Activated naive CD8-positive, alpha-beta T cell treated with anti-CD3 and anti-CD28 coated beads, Interleukin-2, amount 50 U/mL, for 24 hours (primary cell): ENCODE data around the gene AFF3.

Experiments
- ATAC-seq: fragments of 150-1000 bp; cut with Tn5 transposase; one replicate; pipeline ENCODE4 v1.10.0; 2021
- DNase-seq: peaks from one replicate; pipeline ENCODE4 v3.0.0; 2021
- H3K27ac Mint-ChIP-seq: one replicate; pipeline ENCODE4 v1.8.0; 2021; ENCODE audit warnings: mild to moderate bottlenecking, mixed read lengths
- H3K27me3 Mint-ChIP-seq: one replicate; pipeline ENCODE4 v1.8.0; 2021; ENCODE audit warnings: mixed read lengths
- H3K36me3 Mint-ChIP-seq: one replicate; pipeline ENCODE4 v1.8.0; 2021; ENCODE audit warnings: low read depth, mixed read lengths
- H3K4me1 Mint-ChIP-seq: one replicate; pipeline ENCODE4 v1.8.0; 2021; ENCODE audit warnings: mixed read lengths
- H3K4me3 Mint-ChIP-seq: one replicate; pipeline ENCODE4 v1.8.0; 2021; ENCODE audit warnings: mild to moderate bottlenecking, moderate library complexity, mixed read lengths
- H3K9me3 Mint-ChIP-seq: one replicate; pipeline ENCODE4 v1.8.0; 2021; ENCODE audit warnings: mixed read lengths

The AFF3 gene

GRCh38 chr2:100042562-100042961 is 99.8 kb downstream of the AFF3 start:
- Mint-ChIP-seq H3K4me1 (no peaks in the 10 kb centered on the region), H3K36me3 (peaks cover 2% of the 10 kb centered on the region), H3K9me3 (no peaks in the 10 kb centered on the region), H3K27ac (no peak overlapping the region), H3K4me3 (no peak overlapping the region), H3K27me3 (no peaks in the 10 kb centered on the region)
- ATAC-seq, result no peak
- DNase-seq, result no peak

GRCh38 chr2:100041946-100042345 is 100.4 kb downstream of the AFF3 start:
- Mint-ChIP-seq H3K4me3 (no peak overlapping the region), H3K36me3 (peaks cover 2% of the 10 kb centered on the region), H3K4me1 (no peaks in the 10 kb centered on the region), H3K9me3 (no peaks in the 10 kb centered on the region), H3K27me3 (no peaks in the 10 kb centered on the region), H3K27ac (no peak overlapping the region)
- no peak for DNase-seq
- no peak for ATAC-seq

GRCh38 chr2:100041385-100041784 is 101.0 kb downstream of the AFF3 start:
- DNase-seq (no peak), ATAC-seq (no peak)
- H3K4me3 Mint-ChIP-seq, result no peak overlapping the region
- H3K9me3 Mint-ChIP-seq, result no peaks in the 10 kb centered on the region
- H3K27ac Mint-ChIP-seq, result no peak overlapping the region
- H3K4me1 Mint-ChIP-seq, result no peaks in the 10 kb centered on the region
- peaks cover 2% of the 10 kb centered on the region for H3K36me3 Mint-ChIP-seq
- no peaks in the 10 kb centered on the region for H3K27me3 Mint-ChIP-seq

GRCh38 chr2:100040906-100041305 is 101.5 kb downstream of the AFF3 start:
- no peak overlapping the region for H3K27ac Mint-ChIP-seq
- H3K9me3 Mint-ChIP-seq, result no peaks in the 10 kb centered on the region
- no peak for DNase-seq
- peaks cover 2% of the 10 kb centered on the region for H3K36me3 Mint-ChIP-seq
- H3K4me1 Mint-ChIP-seq, result no peaks in the 10 kb centered on the region
- H3K4me3 Mint-ChIP-seq, result no peak overlapping the region
- no peak for ATAC-seq
- H3K27me3 Mint-ChIP-seq, result no peaks in the 10 kb centered on the region

- H3K27me3 Mint-ChIP-seq, result no peaks in the 10 kb centered on the region
- DNase-seq (no peak), ATAC-seq (no peak)
- H3K27ac Mint-ChIP-seq, result no peak overlapping the region
- no peaks in the 10 kb centered on the region for H3K9me3 Mint-ChIP-seq
- H3K4me3 Mint-ChIP-seq, result no peak overlapping the region
- H3K4me1 Mint-ChIP-seq, result no peaks in the 10 kb centered on the region
- peaks cover 2% of the 10 kb centered on the region for H3K36me3 Mint-ChIP-seq
Observed at GRCh38 chr2:100039291-100039980, 103.0 kb downstream of the AFF3 start.

- Mint-ChIP-seq H3K4me1 (no peaks in the 10 kb centered on the region), H3K27ac (no peak overlapping the region), H3K36me3 (peaks cover 2% of the 10 kb centered on the region), H3K9me3 (no peaks in the 10 kb centered on the region), H3K27me3 (no peaks in the 10 kb centered on the region), H3K4me3 (no peak overlapping the region)
- ATAC-seq (no peak), DNase-seq (no peak)
Observed at GRCh38 chr2:100038011-100038410, 104.4 kb downstream of the AFF3 start.

GRCh38 chr2:100036793-100037192 is 105.6 kb downstream of the AFF3 start:
- no peaks in the 10 kb centered on the region for H3K27me3 Mint-ChIP-seq
- H3K36me3 Mint-ChIP-seq, result peaks cover 2% of the 10 kb centered on the region
- H3K27ac Mint-ChIP-seq, result no peak overlapping the region
- H3K4me1 Mint-ChIP-seq, result no peaks in the 10 kb centered on the region
- no peaks in the 10 kb centered on the region for H3K9me3 Mint-ChIP-seq
- no peak for DNase-seq
- H3K4me3 Mint-ChIP-seq, result no peak overlapping the region
- ATAC-seq, result no peak

- H3K36me3 Mint-ChIP-seq, result peaks cover 2% of the 10 kb centered on the region
Observed at GRCh38 chr2:100036026-100036425, 106.4 kb downstream of the AFF3 start.

GRCh38 chr2:100034431-100034830 is 108.0 kb downstream of the AFF3 start:
- DNase-seq, result no peak
- no peak for ATAC-seq
- Mint-ChIP-seq H3K27ac (peak overlapping the region; percentile 7), H3K9me3 (no peaks in the 10 kb centered on the region), H3K4me1 (no peaks in the 10 kb centered on the region), H3K27me3 (no peaks in the 10 kb centered on the region), H3K36me3 (no peaks in the 10 kb centered on the region), H3K4me3 (no peak overlapping the region)

More at GRCh38 chr2:100036026-100036425, 106.4 kb downstream of the AFF3 start:
- H3K4me3 Mint-ChIP-seq, result no peak overlapping the region
- no peaks in the 10 kb centered on the region for H3K27me3 Mint-ChIP-seq
- H3K27ac Mint-ChIP-seq, result no peak overlapping the region
- no peaks in the 10 kb centered on the region for H3K4me1 Mint-ChIP-seq
- DNase-seq (no peak), ATAC-seq (no peak)
- H3K9me3 Mint-ChIP-seq, result no peaks in the 10 kb centered on the region

GRCh38 chr2:100033976-100034375 is 108.4 kb downstream of the AFF3 start:
- no peaks in the 10 kb centered on the region for H3K36me3 Mint-ChIP-seq
- no peak overlapping the region for H3K27ac Mint-ChIP-seq
- H3K4me3 Mint-ChIP-seq, result no peak overlapping the region
- H3K4me1 Mint-ChIP-seq, result no peaks in the 10 kb centered on the region
- no peaks in the 10 kb centered on the region for H3K27me3 Mint-ChIP-seq
- H3K9me3 Mint-ChIP-seq, result no peaks in the 10 kb centered on the region
- no peak for ATAC-seq
- DNase-seq, result no peak

GRCh38 chr2:100031604-100032003 is 110.8 kb downstream of the AFF3 start:
- H3K4me3 Mint-ChIP-seq, result no peak overlapping the region
- no peak for ATAC-seq
- no peaks in the 10 kb centered on the region for H3K9me3 Mint-ChIP-seq
- H3K27me3 Mint-ChIP-seq, result no peaks in the 10 kb centered on the region
- no peaks in the 10 kb centered on the region for H3K36me3 Mint-ChIP-seq
- no peaks in the 10 kb centered on the region for H3K4me1 Mint-ChIP-seq
- no peak overlapping the region for H3K27ac Mint-ChIP-seq
- DNase-seq, result no peak

GRCh38 chr2:100029460-100029859 is 112.9 kb downstream of the AFF3 start:
- Mint-ChIP-seq H3K27ac (no peak overlapping the region), H3K36me3 (peaks cover 3% of the 10 kb centered on the region), H3K4me3 (no peak overlapping the region), H3K9me3 (no peaks in the 10 kb centered on the region), H3K27me3 (no peaks in the 10 kb centered on the region), H3K4me1 (no peaks in the 10 kb centered on the region)
- no peak for DNase-seq
- no peak for ATAC-seq

GRCh38 chr2:100021791-100022340 is 120.5 kb downstream of the AFF3 start:
- DNase-seq, result no peak
- Mint-ChIP-seq H3K27ac (no peak overlapping the region), H3K9me3 (no peaks in the 10 kb centered on the region), H3K4me3 (no peak overlapping the region), H3K4me1 (peaks cover 3% of the 10 kb centered on the region), H3K36me3 (peaks cover 3% of the 10 kb centered on the region), H3K27me3 (no peaks in the 10 kb centered on the region)
- ATAC-seq, result no peak

- no peak for ATAC-seq
- Mint-ChIP-seq H3K9me3 (no peaks in the 10 kb centered on the region), H3K27ac (no peak overlapping the region)
Observed at GRCh38 chr2:100019499-100019898, 122.9 kb downstream of the AFF3 start.

GRCh38 chr2:100018341-100019193 is 123.8 kb downstream of the AFF3 start:
- ATAC-seq, result no peak
- Mint-ChIP-seq H3K9me3 (no peaks in the 10 kb centered on the region), H3K27ac (no peak overlapping the region), H3K36me3 (no peaks in the 10 kb centered on the region), H3K4me1 (peaks cover 3% of the 10 kb centered on the region), H3K27me3 (no peaks in the 10 kb centered on the region), H3K4me3 (no peak overlapping the region)
- DNase-seq, result no peak

More at GRCh38 chr2:100019499-100019898, 122.9 kb downstream of the AFF3 start:
- Mint-ChIP-seq H3K27me3 (no peaks in the 10 kb centered on the region), H3K4me1 (peaks cover 3% of the 10 kb centered on the region), H3K36me3 (no peaks in the 10 kb centered on the region), H3K4me3 (no peak overlapping the region)
- no peak for DNase-seq
